Activated T-cell treated with anti-CD3 and anti-CD28 coated beads, Interleukin-2, amount 50 U/mL, for 4 hours (primary cell): ENCODE data around the gene GMPR. TPM values are rescaled to one million over a fixed set of nuclear protein-coding genes. Genes with fewer than 3 reads are reported as not detected.

Experiments
- ATAC-seq, 2 donors: fragments of 200-7000 bp; cut with Tn5 transposase; one replicate each; pipeline ENCODE4 v1.10.0; 2021
- DNase-seq: peaks from one replicate; pipeline ENCODE4 v3.0.0-alpha.2; 2020
- H3K27me3 Mint-ChIP-seq: one replicate; pipeline ENCODE4 v1.8.0; 2021; ENCODE audit warnings: low read depth, mixed read lengths
- H3K36me3 Mint-ChIP-seq: one replicate; pipeline ENCODE4 v1.8.0; 2022; ENCODE audit warnings: mixed read lengths; ENCODE audit not compliant: insufficient read depth
- H3K4me1 Mint-ChIP-seq: one replicate; pipeline ENCODE4 v1.8.0; 2021; ENCODE audit warnings: low read depth, mixed read lengths
- H3K4me3 Mint-ChIP-seq: one replicate; pipeline ENCODE4 v1.8.0; 2021; ENCODE audit warnings: mild to moderate bottlenecking, moderate library complexity, mixed read lengths
- H3K9me3 Mint-ChIP-seq: one replicate; pipeline ENCODE4 v1.8.0; 2021; ENCODE audit warnings: mixed read lengths
- total RNA-seq, 3 donors: library from RNA; stranded (reverse); gene quantifications; one replicate each; pipeline ENCODE4 v1.2.1, GENCODE V29; 2021

The GMPR gene
- total RNA-seq, 3 donors from 2014 or later, result 0.38 to 1.2 (median 0.58) TPM

- Mint-ChIP-seq H3K9me3 (no peaks in the 10 kb centered on the region), H3K27me3 (no peaks in the 10 kb centered on the region), H3K4me3 (no peak overlapping the region), H3K4me1 (peaks cover 89% of the 10 kb centered on the region), H3K36me3 (peaks cover 20% of the 10 kb centered on the region)
- ATAC-seq (no peak), DNase-seq (no peak)
Observed at GRCh38 chr6:16321826-16322225, 83.4 kb downstream of the GMPR start.

GRCh38 chr6:16322666-16323312 lies 84.4 kb downstream of the GMPR start:
- H3K36me3 Mint-ChIP-seq, result peaks cover 20% of the 10 kb centered on the region
- no peaks in the 10 kb centered on the region for H3K9me3 Mint-ChIP-seq
- ATAC-seq (peak; percentile 72 to 78), DNase-seq (peak; percentile 72)
- peak overlapping the region; percentile 63 for H3K4me3 Mint-ChIP-seq
- peaks cover 80% of the 10 kb centered on the region for H3K4me1 Mint-ChIP-seq
- no peaks in the 10 kb centered on the region for H3K27me3 Mint-ChIP-seq

DNA sequence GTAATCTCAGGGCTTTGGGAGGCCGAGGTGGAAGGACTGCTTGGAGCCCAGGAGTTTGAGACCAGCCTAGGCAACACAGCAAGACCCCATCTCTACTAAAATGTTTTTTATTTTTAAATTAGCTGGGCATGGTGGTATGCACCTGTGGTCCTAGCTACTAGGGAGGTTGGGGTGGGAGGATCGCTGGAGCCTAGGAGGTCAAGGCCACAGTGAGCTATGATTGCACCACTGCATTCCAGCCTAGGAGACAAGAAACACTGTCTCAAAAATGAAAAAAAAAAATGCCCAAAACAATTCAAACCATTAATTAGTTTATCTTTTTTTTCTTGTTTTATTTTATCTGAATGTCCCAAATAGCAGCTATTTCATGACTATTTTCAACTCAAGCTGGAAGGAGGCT lies 85.8 kb downstream of the GMPR start:
- H3K4me3 Mint-ChIP-seq, result no peak overlapping the region
- H3K9me3 Mint-ChIP-seq, result no peaks in the 10 kb centered on the region
- peaks cover 66% of the 10 kb centered on the region for H3K4me1 Mint-ChIP-seq
- H3K27me3 Mint-ChIP-seq, result no peaks in the 10 kb centered on the region
- peaks cover 24% of the 10 kb centered on the region for H3K36me3 Mint-ChIP-seq
- no peak for ATAC-seq
- no peak for DNase-seq

DNA sequence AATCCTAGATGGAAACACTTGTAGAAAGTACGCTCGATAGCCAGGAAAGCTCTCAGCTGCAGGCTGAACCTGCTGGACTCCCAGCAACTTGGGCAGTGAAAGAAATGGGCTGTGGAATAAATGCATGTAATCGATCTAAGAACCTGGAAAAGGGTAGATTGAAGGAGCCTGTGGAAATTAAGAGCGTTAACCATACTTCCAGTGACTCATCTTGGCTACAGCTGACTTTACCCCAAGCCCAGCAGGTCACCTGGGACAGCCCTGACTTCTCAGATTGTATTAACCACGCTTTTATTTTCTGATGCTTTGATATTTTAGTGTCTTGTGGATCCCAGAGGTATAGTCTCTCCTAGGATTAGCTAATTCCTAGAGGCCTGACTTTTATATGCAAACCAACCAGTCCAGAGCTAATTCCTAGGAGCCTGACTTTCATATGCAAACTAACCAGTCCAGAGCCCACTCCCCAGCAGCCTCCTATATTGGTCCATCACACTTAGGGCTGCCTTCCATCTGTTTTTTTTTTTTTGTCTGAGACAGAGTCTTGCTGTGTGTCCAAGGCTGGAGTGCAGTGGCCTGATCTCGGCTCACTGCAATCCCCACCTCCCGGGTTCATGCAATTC lies 86.3 kb downstream of the GMPR start:
- H3K27me3 Mint-ChIP-seq, result no peaks in the 10 kb centered on the region
- H3K4me1 Mint-ChIP-seq, result peaks cover 60% of the 10 kb centered on the region
- H3K36me3 Mint-ChIP-seq, result peaks cover 25% of the 10 kb centered on the region
- no peak for DNase-seq
- no peak overlapping the region for H3K4me3 Mint-ChIP-seq
- no peak for ATAC-seq
- no peaks in the 10 kb centered on the region for H3K9me3 Mint-ChIP-seq

DNA sequence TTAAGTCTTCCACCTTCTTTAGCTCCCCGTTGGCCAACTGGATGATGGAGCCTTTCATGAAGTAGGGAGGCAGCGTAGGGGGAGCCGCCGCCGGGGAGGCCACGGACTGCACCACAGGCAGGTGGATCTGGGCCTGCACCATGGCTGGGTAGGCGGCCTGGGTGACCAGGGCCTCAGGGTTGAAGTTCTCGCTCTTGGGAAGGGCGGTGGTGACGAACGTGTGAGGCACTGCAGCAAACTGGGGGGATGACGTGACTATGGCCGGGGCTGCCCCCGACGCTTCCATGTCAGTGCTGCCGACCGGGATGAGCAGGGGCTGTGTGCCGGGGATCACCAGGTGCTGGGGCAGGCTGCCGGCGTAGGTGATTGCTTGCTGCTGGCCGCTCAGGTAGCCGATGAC lies 88.1 kb downstream of the GMPR start:
- peaks cover 42% of the 10 kb centered on the region for H3K4me1 Mint-ChIP-seq
- DNase-seq (no peak), ATAC-seq (no peak)
- no peak overlapping the region for H3K4me3 Mint-ChIP-seq
- H3K9me3 Mint-ChIP-seq, result no peaks in the 10 kb centered on the region
- H3K27me3 Mint-ChIP-seq, result no peaks in the 10 kb centered on the region
- peaks cover 27% of the 10 kb centered on the region for H3K36me3 Mint-ChIP-seq

DNA sequence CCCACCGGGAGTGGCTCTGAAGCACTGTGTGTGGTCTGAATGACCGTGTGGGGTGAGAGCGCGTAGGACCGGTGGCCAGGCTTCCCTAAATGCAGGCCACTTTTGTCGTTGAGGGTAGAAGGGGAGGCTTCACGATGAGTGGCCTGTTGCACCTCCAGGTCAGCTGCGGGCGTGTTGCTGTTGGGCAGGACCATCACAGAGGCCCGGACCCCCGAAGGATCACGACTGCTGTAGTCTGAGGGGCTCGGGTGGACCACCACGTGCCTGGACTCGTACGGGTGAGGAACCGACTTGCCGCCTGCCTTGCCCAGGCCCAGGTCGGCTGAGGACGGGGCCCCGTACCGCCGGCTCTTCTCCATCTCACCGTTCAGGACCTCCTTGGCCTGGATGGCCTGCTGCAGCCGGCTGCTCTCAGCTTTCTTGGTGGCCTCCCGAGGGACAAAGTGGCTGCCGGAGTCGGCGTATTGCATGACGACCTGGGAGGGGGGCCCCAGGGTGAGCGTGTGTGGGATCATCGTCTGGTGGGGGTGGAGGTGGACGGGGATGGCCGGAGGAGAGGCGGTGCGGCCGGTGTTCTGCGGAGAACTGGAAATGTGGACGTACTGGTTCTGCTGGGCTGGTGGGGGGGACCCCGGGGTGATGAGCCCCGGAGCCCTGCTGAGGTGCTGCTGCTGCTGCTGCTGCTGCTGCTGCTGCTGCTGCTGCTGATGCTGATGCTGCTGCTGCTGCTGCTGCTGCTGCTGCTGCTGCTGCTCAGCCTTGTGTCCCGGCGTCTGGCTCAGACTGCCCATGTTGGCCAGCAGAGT lies 88.8 kb downstream of the GMPR start:
- H3K9me3 Mint-ChIP-seq, result no peaks in the 10 kb centered on the region
- no peak for ATAC-seq
- H3K36me3 Mint-ChIP-seq, result peaks cover 26% of the 10 kb centered on the region
- no peak overlapping the region for H3K4me3 Mint-ChIP-seq
- H3K27me3 Mint-ChIP-seq, result no peaks in the 10 kb centered on the region
- no peak for DNase-seq
- H3K4me1 Mint-ChIP-seq, result peaks cover 36% of the 10 kb centered on the region

- Mint-ChIP-seq H3K9me3 (no peaks in the 10 kb centered on the region), H3K27me3 (no peaks in the 10 kb centered on the region), H3K4me3 (no peak overlapping the region), H3K4me1 (peaks cover 29% of the 10 kb centered on the region), H3K36me3 (peaks cover 21% of the 10 kb centered on the region)
- ATAC-seq (no peak), DNase-seq (no peak)
Observed at GRCh38 chr6:16327777-16328325, 89.5 kb downstream of the GMPR start.

- Mint-ChIP-seq H3K4me1 (peaks cover 18% of the 10 kb centered on the region), H3K27me3 (no peaks in the 10 kb centered on the region), H3K4me3 (no peak overlapping the region), H3K36me3 (peaks cover 21% of the 10 kb centered on the region), H3K9me3 (no peaks in the 10 kb centered on the region)
- ATAC-seq (no peak), DNase-seq (no peak)
Observed at GRCh38 chr6:16329233-16329632, 90.8 kb downstream of the GMPR start.

- Mint-ChIP-seq H3K4me1 (no peaks in the 10 kb centered on the region), H3K9me3 (no peaks in the 10 kb centered on the region)
Observed at GRCh38 chr6:16331384-16332174, 93.2 kb downstream of the GMPR start.

DNA sequence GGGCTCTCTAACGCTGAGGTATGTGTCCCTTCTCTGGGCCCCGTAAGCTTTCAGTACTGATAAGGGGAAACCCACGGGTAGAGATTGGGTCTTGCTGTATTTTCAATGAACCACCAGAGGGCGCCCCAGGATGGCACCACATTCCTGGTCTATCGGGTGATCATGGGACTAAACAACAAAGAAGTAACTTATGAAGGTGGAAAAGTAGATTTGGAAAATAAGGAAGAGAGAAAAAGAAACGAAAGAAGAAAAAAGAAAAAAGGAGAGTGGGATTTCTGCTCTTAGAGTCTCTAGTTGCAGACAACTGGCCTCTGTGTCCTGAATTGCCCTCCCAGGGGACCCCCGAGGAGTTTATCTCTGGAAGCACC lies 93.8 kb downstream of the GMPR start:
- Mint-ChIP-seq H3K9me3 (no peaks in the 10 kb centered on the region), H3K36me3 (peaks cover 7% of the 10 kb centered on the region), H3K27me3 (no peaks in the 10 kb centered on the region), H3K4me3 (no peak overlapping the region), H3K4me1 (no peaks in the 10 kb centered on the region)
- ATAC-seq (peak; percentile 96 to 97), DNase-seq (peak; percentile 81)

More at GRCh38 chr6:16331384-16332174, 93.2 kb downstream of the GMPR start:
- peaks cover 10% of the 10 kb centered on the region for H3K36me3 Mint-ChIP-seq
- no peak overlapping the region for H3K4me3 Mint-ChIP-seq
- peak; percentile 77 to 83 for ATAC-seq
- DNase-seq, result peak; percentile 62
- H3K27me3 Mint-ChIP-seq, result no peaks in the 10 kb centered on the region

DNA sequence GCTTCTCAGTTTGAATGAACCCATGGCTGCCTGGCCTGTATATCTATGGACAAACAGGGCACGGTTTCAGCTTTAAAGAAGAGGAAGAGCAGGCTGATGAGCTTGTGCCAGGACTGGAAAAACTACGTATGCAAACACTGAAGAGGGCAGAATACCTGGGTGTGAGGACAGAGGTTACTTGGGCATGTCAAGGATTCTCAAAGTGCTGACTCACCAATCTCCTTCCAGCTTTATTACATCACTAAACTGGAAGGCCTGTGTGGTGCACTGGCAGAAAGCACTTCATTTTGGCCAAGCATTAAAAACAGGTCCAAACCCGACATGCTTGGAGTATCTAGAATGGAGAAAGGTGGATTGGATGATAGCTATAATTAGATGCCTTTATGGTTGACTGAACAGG lies 95.2 kb downstream of the GMPR start:
- no peaks in the 10 kb centered on the region for H3K4me1 Mint-ChIP-seq
- peaks cover 3% of the 10 kb centered on the region for H3K36me3 Mint-ChIP-seq

DNA sequence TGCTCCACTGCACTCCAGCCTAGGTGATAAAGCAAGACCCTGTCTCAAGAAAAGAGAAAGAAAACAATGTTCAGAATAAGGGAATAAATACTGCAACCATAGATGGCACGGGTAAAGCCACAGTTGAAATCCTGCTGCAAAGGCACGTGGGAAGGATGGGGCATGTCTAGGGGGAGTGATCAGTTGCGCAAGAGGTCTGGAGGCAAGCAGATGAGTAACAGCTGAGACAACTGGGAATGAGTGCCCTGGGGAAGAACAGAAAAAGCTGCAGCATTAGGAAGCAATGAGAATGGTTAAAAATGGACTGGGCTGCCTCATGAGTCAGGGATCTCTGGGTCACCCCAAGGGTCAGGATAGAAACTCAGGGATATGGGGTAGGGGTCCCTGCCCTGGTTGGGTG lies 96.3 kb downstream of the GMPR start:
- ATAC-seq, result no peak
- Mint-ChIP-seq H3K27me3 (no peaks in the 10 kb centered on the region), H3K36me3 (peaks cover 2% of the 10 kb centered on the region), H3K4me1 (no peaks in the 10 kb centered on the region), H3K9me3 (no peaks in the 10 kb centered on the region), H3K4me3 (no peak overlapping the region)
- no peak for DNase-seq

More for the DNA sequence above, 95.2 kb downstream of the GMPR start:
- no peak for ATAC-seq
- Mint-ChIP-seq H3K4me3 (no peak overlapping the region), H3K9me3 (no peaks in the 10 kb centered on the region), H3K27me3 (no peaks in the 10 kb centered on the region)
- DNase-seq, result no peak

GRCh38 chr6:16335176-16335575 lies 96.8 kb downstream of the GMPR start:
- Mint-ChIP-seq H3K36me3 (no peaks in the 10 kb centered on the region), H3K4me3 (no peak overlapping the region), H3K4me1 (no peaks in the 10 kb centered on the region), H3K27me3 (no peaks in the 10 kb centered on the region), H3K9me3 (no peaks in the 10 kb centered on the region)
- ATAC-seq, result no peak
- DNase-seq, result no peak
